CD4-positive, alpha-beta T cell treated with Interleukin-17A for 1 hour (primary cell): ENCODE data around the gene UNC45A.

ENCODE experiments used
- DNase-seq: peaks from one replicate; pipeline ENCODE4 v3.0.0-alpha.2; 2020

Gene UNC45A

DNA sequence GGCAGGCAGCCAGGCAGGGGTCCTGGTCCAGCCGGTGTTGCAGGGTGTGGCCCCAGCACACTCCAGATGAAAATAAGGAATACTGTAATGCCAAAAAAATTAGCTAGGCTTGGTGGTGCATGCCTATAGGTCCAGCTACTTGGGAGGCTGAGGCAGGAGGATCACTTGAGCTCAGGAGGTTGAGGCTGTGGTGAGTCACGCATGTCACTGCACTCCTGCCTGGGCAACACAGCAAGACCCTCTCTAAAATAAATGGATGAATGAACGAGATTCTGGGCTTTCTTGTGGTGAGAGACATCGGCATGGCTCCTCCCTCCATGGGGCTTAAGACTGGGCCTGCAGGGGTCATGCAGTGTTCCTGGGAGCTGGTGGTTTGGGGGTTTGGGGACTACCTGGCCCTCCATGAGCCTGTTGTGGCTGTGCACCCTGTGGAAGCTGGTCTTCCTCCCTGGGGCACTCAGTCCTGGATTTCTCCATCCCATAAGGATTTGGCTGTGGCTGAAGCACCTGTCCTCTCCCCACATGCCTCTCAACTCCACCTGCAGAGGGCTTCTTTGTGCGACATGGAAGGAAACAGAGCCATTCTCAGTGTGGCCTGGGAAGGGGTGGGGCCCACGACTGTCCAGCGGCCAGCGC, 12.0 kb downstream of the UNC45A start:
- no peak for DNase-seq

DNA sequence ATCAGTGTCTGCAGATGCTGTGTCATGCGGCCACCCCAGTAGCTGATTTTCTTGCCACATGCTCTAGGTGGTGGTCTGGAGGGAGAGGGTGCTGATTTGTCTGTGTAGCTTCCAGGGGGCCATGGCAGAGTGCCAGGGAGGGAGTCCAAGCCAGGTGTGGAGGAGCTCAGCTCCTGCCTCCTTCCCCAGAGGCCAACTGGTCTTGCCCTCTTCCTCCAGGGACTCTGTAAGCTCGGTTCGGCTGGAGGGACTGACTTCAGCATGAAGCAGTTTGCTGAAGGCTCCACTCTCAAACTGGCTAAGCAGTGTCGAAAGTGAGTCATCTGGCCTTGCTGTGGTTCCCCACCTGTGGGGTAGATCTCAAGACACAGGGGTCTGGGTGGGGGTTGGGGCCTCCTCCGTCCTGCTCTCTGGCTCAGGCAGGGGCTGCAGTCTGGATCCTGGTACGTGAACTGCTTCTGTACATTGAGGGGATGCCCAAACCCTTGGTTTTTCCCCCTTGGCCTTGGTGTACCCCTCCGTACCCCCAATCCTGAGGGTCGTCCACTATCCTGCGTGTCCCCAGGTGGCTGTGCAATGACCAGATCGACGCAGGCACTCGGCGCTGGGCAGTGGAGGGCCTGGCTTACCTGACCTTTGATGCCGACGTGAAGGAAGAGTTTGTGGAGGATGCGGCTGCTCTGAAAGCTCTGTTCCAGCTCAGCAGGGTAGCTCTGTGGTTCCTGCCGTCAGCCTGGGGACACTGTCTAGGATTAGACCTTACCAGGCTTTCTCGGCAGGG, 12.7 kb downstream of the UNC45A start:
- no peak for DNase-seq

DNA sequence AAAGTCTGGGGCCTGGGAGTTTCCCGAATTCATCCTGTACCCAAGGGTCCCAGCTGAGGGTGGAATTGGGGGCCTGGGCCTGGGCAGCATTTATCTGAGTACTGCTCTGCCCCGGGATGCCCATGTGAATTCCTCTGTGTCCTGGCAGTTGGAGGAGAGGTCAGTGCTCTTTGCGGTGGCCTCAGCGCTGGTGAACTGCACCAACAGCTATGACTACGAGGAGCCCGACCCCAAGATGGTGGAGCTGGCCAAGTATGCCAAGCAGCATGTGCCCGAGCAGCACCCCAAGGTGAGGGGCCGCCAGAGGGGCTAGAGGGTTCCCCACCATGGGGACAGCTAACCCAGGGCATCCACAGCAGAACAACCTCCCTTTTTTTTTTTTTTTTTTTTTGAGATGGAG, 13.4 kb downstream of the UNC45A start:
- no peak for DNase-seq

- DNase-seq = no peak
Observed at GRCh38 chr15:90949979-90950675, 15.0 kb downstream of the UNC45A start.

DNA sequence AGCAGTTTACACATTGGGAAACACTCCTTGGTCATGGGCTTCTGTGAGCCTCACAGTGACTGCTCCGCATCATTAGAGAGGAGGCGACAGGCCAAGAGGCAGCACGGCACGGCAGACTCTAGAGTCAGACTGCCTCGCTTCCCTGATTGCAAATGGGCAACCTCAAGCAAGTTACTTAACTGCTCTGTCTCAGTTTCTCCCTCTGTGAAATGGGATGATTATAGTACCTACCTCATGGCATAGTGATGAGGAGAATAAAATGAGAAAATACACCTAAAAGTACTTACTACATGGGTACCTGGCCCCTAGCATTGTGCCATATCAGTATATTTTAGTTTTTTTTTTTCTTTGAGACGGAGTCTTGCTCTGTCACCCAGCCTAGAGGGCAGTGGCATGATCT, 15.6 kb downstream of the UNC45A start:
- DNase-seq = no peak

GRCh38 chr15:90952901-90953677, 18.0 kb downstream of the UNC45A start:
- DNase-seq = no peak

DNA sequence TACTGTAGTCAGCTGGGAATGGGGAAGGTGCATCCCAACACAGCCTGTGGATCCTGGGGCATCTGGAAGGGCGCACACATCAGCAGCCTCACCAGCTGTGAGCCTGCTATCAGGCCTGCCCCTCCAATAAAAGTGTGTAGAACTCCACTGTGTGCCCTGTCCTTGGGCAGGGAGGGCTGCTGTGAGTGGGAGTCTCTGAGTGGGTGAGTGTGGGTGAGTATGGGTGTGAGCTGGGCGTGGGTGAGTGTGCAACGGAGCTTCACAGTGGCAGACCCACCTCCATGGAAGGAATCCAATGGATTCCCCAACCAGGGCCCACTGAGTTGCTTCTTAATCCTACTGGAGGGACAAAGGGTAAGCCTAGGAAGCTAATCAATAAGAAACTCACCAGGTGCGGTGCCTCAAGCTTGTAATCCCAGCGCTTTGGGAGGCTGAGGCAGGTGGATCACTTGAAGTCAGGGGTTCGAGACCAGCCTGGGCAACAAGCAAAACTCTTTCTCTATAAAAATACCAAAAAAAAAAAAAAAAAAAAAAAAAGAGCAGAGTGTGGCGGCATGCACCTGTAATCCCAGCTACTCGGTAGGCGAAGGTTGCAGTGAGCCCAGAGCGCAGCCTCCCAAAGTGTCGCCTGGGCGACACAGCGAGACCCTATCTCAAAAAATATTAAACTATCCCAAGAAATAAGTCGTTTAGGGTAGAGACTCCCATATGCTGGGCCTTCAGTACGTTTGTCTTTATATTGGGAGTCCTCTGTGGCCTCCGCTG, 19.0 kb downstream of the UNC45A start:
- DNase-seq = no peak

- peak; percentile 91 for DNase-seq
Observed at GRCh38 chr15:90954712-90955623, 19.9 kb downstream of the UNC45A start, which contains the start of gene RCCD1. TSS of gene RCCD1 (plus strand) at chr15:90954884. CDS start at chr15:90956735, 1,851 bp downstream.

DNA sequence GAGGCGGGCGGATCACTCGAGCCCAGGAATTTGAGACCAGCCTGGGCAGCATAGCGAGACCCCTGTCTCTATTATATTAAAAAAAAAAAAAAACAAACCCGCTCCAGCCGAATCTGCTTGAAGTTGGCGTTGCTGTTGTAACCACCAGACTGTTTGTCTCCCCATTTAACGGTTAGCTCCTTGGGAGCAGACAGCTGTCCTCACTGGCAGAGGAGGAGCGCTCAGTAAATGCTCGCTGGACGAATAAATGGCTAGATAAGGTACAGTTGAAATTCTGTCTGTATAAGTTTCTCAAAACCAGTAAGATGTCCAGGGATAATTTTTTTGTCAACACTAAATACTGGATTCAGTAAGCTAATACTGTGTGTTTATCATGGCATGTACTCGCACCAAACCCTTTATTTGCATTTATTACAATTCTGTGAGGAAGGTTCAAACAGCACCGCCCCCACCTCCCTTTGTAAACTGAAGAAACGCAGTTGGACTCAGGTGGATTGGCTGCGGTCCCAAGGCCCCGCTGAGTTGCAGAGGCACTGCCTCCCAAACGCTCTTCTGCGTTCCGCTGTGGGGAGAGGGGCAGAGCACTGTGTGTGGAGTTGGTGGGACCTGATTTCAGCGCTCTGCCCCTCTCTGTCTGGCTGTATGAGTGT, 20.7 kb downstream of the UNC45A start:
- DNase-seq = no peak

GRCh38 chr15:90956274-90957030, 21.4 kb downstream of the UNC45A start:
- DNase-seq = peak; percentile 59

- no peak for DNase-seq
Observed at GRCh38 chr15:90957031-90957790, 22.1 kb downstream of the UNC45A start.

- no peak for DNase-seq
Observed at GRCh38 chr15:90957791-90958190, 22.7 kb downstream of the UNC45A start.

DNA sequence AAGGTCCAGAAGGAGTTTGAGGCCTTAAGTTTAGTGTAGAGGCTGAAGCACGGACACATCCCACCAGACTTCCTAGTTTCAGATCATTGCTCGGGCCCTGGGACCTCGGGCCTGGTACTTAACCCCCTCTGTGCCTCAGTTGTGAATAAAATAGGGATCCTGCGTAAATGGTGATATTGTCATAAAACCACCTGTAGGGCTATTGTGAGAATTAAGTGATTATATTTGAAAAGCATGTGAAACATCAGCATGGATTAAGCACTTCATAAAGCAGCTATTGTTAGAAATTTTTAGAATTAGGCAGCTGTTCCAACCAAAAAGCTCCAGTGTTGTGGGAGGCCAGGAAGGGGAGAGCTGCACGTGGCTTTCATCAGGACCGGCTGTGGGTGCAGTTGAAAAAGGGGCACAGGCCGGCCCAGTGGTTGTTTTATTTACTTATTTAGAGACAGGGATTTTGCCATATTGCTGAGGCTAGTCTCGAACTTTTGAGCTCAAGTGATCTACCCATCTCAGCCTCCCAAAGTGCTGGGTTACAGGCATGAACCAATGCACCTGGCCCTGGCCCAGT, 24.0 kb downstream of the UNC45A start:
- no peak for DNase-seq

DNA sequence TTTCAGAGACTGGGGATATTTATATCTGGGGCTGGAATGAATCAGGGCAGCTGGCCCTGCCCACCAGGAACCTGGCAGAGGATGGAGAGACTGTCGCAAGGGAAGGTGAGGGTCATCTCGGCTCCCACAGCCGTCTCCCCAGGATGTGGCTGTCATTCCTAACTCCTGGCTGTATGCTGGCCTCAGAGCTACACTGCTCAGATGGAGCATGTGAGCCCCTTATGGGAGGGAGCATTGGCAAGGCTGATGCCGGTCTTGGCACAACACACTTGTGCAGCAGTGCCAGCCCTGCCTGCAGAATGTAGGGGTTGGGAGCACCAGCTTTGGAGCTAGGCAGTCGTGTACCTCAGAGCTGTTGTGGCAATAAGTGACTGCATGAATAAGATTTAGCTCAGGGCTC, 24.8 kb downstream of the UNC45A start:
- no peak for DNase-seq

DNA sequence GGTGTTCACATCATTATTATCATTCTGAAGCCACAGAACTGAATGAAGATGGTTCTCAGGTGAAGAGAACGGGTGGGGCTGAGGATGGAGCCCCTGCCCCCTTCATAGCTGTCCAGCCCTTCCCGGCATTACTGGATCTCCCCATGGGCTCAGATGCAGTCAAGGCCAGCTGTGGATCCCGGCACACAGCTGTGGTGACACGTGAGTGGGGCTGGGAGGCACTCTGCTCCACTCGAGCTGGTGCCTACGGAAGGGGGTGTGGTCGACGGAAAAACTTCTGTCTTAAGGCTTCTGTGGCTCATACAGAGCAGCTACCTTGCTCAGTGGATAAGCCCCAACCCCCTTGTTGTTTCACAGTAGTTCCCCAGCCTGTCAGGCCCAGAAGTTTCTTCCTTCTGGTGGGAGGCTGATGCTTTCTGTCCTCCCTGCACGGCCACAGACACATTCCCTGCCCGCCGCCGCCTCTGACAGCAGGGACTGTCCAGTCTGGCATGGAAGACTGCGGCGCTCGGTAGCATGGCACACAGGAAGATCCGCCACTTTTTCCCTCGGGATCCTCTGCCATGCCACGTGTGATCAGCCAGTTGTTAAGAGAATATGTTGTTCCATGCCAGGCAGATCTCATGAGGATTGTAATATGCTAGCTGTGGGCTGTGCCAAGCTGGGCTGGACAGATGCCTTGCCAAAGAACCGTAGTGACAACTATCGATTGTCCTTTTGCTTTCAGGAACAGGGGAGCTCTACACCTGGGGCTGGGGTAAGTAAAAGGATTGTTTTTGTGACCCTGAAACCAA, 25.4 kb downstream of the UNC45A start:
- DNase-seq = no peak

DNA sequence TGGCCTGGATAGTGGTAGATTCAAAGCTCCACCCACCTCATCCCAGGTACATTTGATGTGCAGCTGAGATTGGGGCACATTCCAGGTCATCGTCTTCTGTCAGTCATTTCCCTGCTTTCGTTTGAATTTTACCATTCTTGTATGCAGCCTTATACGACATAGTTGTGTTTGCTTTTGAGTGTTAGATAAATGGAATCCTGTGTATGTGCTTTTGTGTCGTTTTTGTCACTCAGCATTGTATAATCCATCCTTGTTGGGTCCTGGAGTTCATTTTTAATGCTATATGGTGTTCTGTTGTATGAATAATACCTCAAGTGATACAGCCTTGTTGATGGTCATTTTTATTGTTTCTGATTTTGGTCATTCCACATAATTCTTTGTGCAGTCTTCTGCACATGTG, 26.9 kb downstream of the UNC45A start:
- no peak for DNase-seq

DNA sequence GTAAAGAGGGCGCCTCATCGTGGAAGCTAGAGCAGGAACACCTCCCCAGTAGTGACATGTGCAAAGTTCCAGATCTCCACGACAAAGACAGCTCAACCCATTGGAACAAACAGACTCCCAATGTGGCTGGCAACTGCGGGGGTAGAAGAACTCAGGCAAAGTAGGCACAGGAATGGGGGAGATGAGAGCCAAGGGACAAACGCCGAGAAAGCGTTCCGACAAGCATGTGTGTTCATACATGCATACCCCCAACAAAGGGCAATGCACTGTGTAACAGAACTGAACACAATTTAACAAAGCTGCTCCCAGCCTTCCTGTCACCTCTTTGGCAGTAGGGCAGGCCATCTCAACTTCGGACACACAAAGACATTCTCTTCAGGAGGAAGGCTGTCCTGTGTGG, 31.2 kb downstream of the UNC45A start:
- no peak for DNase-seq

DNA sequence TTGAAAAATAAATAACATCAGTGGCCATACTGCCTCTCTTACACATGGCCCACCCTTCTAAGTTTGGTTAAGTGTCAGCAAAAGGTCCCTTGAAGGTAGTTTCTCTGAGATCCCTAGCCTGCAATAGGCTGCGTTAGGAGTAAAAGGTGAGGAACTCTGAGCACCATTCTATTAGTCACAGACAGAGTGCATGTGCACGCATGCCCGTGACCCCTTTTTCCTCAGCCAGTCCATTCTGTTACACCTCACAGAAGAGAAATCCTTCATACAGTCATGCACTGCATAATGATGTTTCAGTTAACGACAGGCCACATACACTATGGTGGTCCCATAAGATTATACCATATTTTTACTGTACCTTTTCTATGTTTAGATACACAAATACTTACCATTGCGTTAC, 32.1 kb downstream of the UNC45A start:
- DNase-seq = no peak
